Upper lobe of right lung (tissue), 1 donor: ENCODE data around the gene GOLPH3L. TPM values are rescaled to one million over a fixed set of nuclear protein-coding genes. Genes with fewer than 3 reads are reported as not detected.
A peak's percentile ranks its signal among the peaks of the same experiment; 100 is the strongest.

Experiments
- ATAC-seq: fragments of 200-7000 bp; cut with Tn5 transposase; one replicate; pipeline ENCODE4 v1.9.1; 2020; ENCODE audit warnings: mild to moderate bottlenecking, moderate library complexity
- DNase-seq: peaks from one replicate; pipeline ENCODE4 v3.0.0-alpha.2; 2020
- H3K27ac ChIP-seq: fragments of 200-600 bp; one replicate; pipeline ENCODE4 v1.8.0; 2022
- H3K27me3 ChIP-seq: fragments of 200-600 bp; one replicate; pipeline ENCODE4 v1.8.0; 2022; ENCODE audit warnings: mild to moderate bottlenecking
- H3K36me3 ChIP-seq: fragments of 200-600 bp; one replicate; pipeline ENCODE4 v1.8.0; 2022
- H3K4me1 ChIP-seq: fragments of 200-600 bp; one replicate; pipeline ENCODE4 v1.8.0; 2022
- H3K4me3 ChIP-seq: fragments of 200-600 bp; one replicate; pipeline ENCODE4 v1.8.0; 2022; ENCODE audit warnings: mild to moderate bottlenecking
- H3K9me3 ChIP-seq: fragments of 200-600 bp; one replicate; pipeline ENCODE4 v1.8.0; 2022
- intact Hi-C: fragments of 100-400 bp; cut with DNase I; formaldehyde crosslinking; loops from one replicate; pipeline ENCODE4 v1.11.0; 2022
- total RNA-seq: library from RNA; stranded (reverse); fragmentation: NEBNext Ultra II Directional; extraction: Animal tissue kit (Norgen Biotek cat#: 25700); gene quantifications from one replicate; pipeline ENCODE4 v1.2.1, GENCODE V29; 2021
- TF ChIP-seq, protein P1 (sequence below): fragments of 200-600 bp; IDR thresholded peaks from one replicate; pipeline ENCODE4 v1.8.0; 2022; ENCODE audit warnings: antibody characterized with exemption
- donor health status: DM: no; HTN: yes; CAD: no; lungs with severe emphysema.

The GOLPH3L gene
- total RNA-seq, 1 donor from 2014 or later, result 32.2 TPM

DNA sequence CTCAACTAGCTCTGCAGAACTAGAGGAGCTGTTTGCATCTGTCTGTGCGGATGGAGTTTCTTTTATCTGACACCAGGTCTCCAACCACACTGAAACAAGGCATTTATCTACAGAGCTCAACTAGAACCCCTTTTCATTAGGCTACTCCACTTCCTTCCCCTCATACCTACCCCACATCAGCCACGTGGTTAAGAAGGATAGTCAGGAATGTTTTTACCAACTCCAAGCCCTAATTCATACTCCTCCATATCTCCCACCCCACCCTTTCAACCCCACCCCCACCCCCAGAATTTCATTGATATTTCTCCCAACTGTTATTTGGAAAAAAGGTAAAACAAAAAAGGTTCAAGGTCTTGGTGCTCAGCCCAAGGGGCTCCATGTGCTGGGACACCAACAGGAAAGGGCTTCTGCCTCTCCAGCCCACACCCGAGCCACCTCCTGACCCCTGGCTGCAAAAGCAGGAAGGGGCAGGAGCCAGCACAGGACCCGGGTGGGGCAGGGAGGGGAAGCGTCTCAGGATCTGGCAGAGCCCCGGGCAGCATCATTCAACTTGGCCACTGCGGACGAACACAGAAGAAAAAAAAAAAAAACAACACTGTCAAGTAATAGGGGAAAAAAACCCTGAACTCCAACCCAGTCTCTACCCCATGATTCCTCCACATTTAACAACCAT lies 74.5 kb downstream of the GOLPH3L start:
- H3K27ac ChIP-seq, result peak overlapping the region; percentile 39
- intact Hi-C loops, result loop anchor here (10.0 kb wide), 1 partner anchor 48 kb away; the partner anchor contains the start of gene MCL1
- no peaks in the 10 kb centered on the region for H3K9me3 ChIP-seq
- TF ChIP-seq, protein P1, sequence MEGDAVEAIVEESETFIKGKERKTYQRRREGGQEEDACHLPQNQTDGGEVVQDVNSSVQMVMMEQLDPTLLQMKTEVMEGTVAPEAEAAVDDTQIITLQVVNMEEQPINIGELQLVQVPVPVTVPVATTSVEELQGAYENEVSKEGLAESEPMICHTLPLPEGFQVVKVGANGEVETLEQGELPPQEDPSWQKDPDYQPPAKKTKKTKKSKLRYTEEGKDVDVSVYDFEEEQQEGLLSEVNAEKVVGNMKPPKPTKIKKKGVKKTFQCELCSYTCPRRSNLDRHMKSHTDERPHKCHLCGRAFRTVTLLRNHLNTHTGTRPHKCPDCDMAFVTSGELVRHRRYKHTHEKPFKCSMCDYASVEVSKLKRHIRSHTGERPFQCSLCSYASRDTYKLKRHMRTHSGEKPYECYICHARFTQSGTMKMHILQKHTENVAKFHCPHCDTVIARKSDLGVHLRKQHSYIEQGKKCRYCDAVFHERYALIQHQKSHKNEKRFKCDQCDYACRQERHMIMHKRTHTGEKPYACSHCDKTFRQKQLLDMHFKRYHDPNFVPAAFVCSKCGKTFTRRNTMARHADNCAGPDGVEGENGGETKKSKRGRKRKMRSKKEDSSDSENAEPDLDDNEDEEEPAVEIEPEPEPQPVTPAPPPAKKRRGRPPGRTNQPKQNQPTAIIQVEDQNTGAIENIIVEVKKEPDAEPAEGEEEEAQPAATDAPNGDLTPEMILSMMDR, result no peak
- no peak for DNase-seq
- no peaks in the 10 kb centered on the region for H3K27me3 ChIP-seq
- peaks cover 41% of the 10 kb centered on the region for H3K4me1 ChIP-seq
- no peak overlapping the region for H3K4me3 ChIP-seq
- peak; percentile 58 for ATAC-seq
- peaks cover 79% of the 10 kb centered on the region for H3K36me3 ChIP-seq

DNA sequence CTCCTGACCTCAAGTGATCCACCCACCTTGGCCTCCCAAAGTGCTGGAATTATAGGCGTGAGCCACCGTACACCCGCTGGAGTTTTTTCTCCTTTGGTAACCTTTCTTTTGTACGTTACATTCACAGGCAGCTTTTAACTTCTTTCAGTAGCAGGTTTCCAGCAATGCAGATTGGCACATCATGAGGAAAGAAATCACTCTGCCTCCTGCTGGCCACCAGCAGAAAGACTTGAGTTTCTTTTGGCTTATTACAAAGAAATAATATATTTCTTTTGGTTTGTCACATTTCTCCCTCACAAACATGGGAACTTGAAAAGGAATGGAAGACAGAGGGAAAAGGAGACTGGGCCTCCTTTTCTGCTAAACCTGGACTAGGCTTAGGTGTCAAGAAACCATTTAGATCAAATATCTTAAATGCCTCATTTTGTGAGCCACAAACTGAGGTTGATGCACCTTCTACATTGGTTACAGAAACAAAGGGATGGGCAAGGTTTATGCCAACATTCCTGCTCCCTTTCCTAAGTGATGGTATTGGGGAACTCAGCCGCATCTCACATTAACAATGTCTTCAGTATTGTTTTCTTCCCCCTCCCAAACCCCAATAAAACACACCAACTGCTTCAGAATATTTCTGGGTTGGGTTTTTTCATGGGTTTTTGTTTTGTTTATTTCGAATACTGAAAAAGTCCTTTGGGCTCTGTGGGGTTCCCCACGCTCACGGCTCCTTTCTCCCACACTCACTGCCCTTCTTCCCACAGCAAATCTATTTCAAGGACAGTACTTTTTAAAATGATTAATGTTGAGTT lies 75.3 kb downstream of the GOLPH3L start:
- Histone ChIP-seq H3K27ac (peak overlapping the region; percentile 39), H3K4me1 (peaks cover 41% of the 10 kb centered on the region), H3K27me3 (no peaks in the 10 kb centered on the region), H3K36me3 (peaks cover 79% of the 10 kb centered on the region), H3K4me3 (no peak overlapping the region), H3K9me3 (no peaks in the 10 kb centered on the region)
- no peak for DNase-seq
- intact Hi-C loops, result loop anchor here (10.0 kb wide), 1 partner anchor 47 kb away; the partner anchor contains the start of gene MCL1
- TF ChIP-seq, protein P1, result peak; percentile 74
- ATAC-seq, result peak; percentile 59

DNA sequence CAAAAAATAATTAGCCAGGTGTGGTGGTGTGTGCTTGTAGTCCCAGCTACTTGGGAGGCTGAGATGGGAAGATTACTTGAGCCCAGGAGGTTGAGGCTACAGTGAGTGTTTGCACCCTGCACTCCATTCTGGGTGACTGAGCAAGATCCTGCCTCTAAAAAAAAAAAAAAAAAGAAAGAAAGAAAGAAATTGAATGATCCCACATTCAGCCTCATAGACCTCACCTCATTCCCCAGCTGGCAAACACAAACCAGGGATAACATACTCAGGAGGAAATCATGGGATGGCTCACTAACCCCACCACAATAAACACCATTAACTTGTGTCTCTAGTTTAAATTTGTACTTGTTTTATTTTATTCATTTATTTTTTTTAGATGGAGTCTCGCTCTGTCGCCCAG lies 76.0 kb downstream of the GOLPH3L start:
- Histone ChIP-seq H3K27me3 (no peaks in the 10 kb centered on the region), H3K9me3 (no peaks in the 10 kb centered on the region), H3K4me1 (peaks cover 41% of the 10 kb centered on the region), H3K27ac (peak overlapping the region; percentile 39), H3K4me3 (no peak overlapping the region), H3K36me3 (peaks cover 71% of the 10 kb centered on the region)
- ATAC-seq (no peak), DNase-seq (no peak)
- TF ChIP-seq, protein P1, result no peak
- intact Hi-C loops, result loop anchor here (10.0 kb wide), 1 partner anchor 46 kb away; the partner anchor contains the start of gene MCL1

DNA sequence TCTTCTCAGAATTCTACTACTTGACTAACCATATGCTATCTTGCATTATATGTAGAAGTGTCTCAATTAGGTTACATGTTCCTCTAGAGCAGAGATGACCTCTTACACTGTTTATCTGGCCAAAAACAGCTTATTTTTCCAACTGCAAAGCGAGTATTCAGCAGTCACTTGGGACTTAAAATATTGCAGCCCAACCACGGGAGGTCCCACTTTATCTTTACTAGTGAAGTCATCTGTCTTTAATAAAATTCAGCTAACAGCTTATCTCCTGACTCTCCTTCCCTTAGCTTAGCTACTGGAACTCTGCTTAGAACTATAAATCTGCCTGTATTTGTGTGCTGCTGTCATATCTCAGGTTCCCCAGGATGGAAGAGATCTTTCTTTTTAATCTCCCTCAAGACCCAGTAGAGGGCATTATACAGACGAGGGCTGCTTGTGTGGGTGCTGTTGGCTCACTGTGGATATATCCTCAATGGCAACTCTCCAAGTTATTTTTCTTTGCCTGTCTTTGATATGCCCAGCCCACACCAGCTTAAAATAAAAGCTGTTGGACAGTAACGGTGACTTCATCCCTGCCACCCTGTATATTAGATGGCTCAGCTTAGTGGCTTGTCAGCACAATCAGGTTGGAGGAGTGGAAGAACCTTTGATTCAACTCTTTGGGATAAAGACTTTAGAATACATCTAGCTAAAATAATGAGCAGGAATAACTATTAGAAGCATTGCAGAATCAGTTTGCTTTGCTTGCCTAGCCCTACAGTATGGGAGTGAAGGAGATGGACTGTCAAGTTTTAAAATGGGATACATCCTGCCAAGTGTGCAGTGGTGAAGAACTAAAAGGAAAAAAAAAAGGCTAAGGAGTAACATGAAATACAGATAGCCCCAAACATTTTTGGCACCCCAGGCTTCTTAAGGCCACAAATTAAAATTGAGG lies 77.1 kb downstream of the GOLPH3L start:
- H3K4me1 ChIP-seq, result peaks cover 47% of the 10 kb centered on the region
- H3K4me3 ChIP-seq, result no peak overlapping the region
- H3K27ac ChIP-seq, result peak overlapping the region; percentile 39
- H3K36me3 ChIP-seq, result peaks cover 60% of the 10 kb centered on the region
- intact Hi-C loops, result loop anchor here (10.0 kb wide), 1 partner anchor 45 kb away; the partner anchor contains the start of gene MCL1
- TF ChIP-seq, protein P1, result peak; percentile 44
- no peaks in the 10 kb centered on the region for H3K9me3 ChIP-seq
- ATAC-seq, result peak; percentile 87
- no peak for DNase-seq
- H3K27me3 ChIP-seq, result no peaks in the 10 kb centered on the region
